ENCODE measurements around the gene RFC1.
"Not testable (repeated sequence)": the region's sequence is repeated elsewhere in the genome, so short reads cannot be mapped to it uniquely, and the experiment has no call there.

Gene RFC1

DNA sequence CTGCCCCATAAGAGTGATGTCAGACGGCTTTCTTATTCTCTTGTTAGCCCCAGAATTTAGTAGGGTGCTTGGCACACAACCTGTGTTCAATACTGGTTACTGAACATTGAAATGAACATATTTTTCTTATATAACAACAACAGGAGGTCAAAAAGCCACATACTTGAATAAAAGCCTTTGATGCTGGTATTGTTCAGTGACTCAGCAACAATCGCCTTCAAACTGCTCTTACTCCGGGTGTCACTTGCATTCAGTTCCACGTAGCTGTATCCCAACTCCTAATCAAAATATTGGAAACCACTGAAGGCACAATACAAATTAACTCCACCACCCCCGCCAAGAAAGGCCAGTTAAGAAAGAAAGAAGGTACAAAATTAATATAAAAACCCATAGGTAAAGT, 61.5 kb downstream of the RFC1 start:
- DNase-seq, result no peak

DNA sequence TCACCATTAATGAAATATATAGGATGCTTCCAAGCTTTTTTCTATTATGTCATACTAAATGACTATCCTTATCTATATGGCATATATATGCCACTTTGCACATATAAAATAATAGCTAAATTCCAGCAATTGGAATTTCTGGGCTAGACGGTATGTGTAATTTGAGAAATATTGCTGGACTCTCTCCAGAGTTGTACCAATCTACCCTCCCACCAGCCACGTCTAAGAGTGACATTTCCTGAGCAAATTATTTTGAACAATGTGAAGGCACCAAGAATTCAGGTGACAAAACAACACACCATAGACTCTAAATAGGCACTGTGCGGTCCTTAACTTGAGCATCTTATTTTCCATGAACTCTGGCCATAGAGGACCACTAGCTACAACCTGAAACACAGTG, 62.3 kb downstream of the RFC1 start:
- DNase-seq, result no peak

DNA sequence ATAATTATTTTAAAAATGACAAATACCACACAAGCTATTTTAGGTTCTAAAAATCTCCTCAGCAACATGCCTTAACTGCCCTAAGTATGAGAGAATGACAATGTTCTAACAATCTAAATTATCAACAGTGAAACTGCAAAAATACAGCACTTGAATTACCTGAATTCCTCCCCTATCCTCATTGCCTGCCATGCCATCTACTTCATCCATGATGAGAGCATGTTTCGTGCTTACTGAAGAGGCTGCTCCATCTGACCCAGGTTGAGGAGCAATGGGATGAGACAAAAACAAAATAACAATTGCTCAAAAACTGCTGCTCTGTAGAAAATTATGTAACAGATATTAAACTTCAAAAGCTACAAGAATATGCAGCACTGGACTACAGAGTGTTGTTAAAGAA, 63.3 kb downstream of the RFC1 start:
- DNase-seq, result no peak

DNA sequence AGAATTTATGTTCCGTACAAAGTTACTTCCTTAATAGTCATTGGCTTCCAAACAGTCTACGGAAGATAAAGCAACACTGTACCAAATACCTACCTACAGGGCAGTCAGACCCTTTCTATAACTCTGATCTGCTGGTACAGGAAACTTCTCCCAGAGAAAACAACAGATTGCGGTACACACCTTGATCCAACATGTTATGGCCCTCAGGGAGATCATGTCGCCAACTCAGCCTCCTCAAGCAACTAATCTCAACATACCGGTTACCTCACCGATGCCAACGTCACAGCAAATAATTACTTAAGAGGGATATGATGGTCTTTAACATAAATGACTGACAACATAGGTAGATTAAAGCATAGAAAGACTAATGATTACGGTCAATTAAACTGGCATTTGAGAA, 70.4 kb downstream of the RFC1 start:
- no peak for DNase-seq

DNA sequence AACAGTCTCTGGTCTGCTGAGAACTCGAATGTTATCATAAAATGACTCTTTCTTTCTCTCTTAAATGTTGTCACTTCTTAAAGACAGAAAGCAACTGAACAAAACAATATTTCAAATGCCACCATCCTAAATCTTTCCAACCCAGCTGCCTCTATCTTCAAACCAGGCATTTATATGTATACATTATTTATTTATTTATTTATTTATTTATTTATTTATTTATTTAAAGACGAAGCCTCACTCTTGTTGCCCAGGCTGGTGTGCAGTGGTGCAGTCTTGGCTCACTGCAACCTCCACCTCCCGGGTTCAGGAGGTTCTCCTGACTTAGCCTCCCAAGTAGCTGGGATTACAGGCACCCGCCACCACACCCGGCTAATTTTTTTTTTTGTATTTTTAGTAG, 73.7 kb downstream of the RFC1 start:
- DNase-seq, result not testable (repeated sequence)

DNA sequence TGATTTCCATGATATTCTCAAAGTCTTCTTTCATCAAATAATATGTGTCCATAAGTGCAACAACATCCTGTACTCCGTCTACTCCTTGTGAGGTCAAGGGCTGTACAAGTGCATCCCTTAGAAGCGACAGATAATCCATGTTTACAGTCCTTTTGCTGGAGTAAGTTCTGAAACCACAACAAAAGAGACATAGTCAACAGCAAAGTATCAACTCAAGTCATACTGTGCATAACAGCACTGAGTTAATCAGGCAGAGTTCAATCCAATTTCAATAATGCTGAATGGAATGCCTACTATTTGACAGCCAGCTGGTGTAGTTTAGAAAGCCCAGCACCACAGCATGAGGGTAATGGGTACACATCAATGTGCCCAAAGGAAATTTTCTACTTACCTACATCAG, 74.5 kb downstream of the RFC1 start:
- DNase-seq, result no peak

DNA sequence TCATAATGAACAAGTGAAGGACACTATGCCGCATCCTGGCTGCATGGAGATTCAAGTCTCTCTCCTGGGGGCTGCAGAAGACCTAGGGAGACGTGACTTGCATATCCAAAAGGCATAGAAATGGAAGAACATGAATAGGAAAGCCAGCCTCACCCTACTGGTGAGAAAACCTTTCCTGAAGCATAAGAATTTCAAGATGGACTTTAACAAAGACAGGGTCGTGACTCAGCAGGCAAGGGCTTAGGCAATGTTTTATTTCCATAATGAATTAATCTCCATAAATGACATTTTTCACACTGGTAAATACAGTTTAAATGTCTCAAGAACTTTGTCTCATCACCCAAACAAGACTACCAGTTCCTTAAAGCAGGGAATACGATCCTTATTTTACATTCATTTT, 78.9 kb downstream of the RFC1 start:
- no peak for DNase-seq

DNA sequence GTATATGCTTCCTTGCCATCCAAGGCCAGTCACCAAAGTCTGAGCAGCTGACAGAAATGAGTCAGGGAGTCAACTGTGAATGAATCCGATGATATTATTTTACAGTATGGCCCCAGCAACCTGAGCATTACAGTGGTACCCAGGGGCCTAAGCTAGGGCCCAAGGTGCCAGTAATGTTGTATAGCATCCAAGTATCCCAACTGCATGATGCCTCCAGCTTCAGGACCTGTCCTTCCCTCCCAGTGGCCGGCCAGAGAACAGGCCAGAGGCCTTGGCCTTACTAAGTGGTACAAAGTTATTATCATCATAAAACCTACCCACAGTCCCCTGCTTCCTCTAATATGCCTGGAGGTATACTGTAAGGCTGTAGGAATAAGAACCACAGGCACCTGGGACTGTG, 79.9 kb downstream of the RFC1 start:
- no peak for DNase-seq

DNA sequence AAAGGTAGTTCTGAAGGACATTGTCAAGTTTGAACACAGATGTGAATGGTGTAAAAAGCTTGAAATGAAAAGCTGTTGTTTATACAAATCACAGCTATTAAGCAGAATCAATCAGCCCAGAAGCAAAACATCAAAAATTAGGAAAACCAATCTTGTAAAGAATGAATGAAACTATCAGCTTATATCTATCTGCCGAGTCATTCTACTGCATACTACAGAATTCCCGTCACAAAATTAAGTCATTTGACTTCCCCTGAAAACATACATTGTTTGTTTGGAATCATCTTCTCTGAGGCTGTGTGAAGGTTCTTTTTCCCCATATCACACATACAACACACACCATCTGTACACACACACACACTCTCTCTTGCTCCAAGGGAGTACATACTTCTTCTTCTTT, 80.3 kb downstream of the RFC1 start:
- DNase-seq, result no peak

DNA sequence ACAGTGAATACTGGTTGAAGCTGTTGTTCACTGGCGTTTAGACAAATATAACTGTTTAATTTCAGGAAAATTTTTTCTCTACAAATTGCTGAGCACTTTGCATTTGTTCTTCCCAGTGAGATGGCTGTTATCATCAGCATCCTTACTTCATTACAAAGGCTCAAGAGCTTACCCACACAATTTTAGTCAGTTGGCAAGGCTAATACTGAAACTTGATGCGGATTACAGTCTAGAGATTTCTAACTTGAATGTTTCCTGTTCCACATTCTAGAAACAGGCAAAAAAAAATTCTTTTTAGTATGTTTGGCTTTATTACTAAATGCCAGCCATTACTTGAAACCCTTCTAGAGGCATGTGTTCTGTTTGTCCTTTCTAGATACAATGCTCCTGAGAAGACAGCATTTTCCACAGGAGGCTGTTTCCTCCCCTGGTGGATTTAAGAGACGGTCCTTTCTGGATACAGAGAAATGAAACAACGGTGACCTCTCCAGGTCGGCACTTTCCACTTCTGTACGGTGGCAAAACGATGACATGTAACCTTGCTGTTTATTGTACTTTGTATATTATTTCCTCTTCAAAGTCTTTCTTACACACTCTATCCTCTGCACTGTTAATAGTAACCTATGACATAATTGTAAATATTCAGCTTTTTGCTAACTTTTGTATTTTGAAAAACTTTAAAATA, 80.9 kb downstream of the RFC1 start:
- no peak for DNase-seq

DNA sequence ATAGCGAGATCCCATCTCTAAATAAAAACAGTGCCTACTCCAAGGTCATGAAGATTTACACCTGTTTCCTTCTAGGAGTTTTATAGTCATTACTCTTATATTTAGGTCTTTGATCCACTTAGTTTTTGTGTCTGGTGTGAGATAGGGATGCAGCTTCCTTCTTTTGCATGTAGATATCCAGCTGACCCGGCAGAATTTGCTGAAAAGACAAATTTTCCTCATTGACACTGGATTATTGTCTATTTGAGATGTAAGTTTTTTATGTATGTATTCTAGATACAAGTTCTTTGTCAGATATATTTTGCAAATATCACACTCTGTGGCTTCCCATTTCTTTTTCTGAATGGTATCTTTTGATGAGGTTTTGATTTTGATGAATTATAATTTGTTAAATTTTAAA, 85.4 kb downstream of the RFC1 start:
- DNase-seq, result no peak

DNA sequence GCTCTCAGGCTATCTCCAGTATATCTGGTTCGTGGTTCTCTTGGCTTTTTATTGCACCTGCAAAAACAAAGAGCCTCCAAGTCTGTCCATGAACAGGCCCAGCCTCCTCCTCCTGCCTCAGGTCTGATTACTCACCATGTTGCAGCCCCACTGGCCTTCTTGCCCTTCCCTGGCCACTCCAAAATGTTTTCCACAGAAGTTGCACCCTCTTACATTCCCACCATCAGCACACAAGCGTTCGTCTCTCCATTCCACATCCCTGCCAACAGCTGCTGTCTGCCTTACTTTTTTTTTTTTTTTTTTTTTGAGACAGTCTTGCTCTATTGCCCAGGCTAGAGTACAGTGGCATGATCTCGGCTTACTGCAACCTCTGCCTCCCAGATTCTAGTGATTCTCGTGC, 86.7 kb downstream of the RFC1 start:
- DNase-seq, result no peak

DNA sequence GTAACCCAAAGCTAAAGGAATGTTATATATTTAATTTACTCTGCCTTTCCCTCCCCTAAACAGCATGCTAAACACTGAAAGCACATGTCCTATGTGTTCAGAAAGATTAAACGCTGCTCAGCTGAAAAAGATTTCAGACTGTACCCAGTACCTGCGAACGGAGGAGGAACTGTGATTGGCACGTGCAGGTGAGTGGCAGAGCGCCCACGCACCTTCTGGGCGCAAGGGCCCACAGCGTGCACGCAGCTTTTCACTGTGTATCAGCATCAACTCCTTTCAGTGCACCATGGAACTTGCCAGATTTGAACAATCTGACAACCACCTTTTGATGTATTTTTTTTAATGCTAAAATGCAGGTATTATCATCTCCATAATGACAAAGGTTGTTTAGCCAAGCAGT, 87.7 kb downstream of the RFC1 start:
- DNase-seq, result no peak

DNA sequence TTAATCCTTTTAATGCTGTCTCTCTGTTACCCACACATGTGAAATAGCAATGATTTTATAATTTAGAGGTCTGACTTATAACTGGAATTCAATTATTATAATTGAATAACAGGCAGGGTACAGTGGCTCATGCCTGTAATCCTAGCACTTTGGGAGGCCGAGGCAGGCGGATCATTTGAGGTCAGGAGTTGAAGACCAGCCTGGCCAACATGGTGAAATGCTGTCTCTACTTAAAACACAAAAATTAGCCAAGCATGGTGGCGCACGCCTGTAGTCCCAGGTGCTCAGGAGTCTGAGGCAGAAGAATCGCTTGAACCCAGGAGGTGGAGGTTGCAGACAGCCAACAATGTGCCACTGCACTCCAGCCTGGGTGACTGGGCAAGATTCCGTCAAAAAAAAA, 88.5 kb downstream of the RFC1 start:
- DNase-seq, result not testable (repeated sequence)

DNA sequence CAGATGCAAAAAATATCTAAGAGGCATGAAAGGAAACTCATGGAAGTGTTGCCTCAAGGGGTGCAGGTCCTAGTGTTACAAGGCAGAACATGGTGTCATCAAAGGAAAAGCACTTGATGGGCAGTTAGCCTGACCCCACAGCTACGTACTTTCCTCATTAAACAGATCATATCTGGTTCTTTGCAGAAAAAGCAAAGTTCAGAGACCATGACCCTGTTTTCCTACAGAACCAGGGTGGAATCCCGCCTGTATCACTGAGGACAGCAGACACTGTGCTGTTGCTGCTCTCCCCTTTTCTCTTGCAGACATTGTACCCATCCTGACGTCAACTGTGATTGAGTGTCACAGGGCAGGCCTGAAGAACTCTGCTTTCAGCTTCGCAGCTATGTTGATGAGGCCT, 91.7 kb downstream of the RFC1 start:
- no peak for DNase-seq

DNA sequence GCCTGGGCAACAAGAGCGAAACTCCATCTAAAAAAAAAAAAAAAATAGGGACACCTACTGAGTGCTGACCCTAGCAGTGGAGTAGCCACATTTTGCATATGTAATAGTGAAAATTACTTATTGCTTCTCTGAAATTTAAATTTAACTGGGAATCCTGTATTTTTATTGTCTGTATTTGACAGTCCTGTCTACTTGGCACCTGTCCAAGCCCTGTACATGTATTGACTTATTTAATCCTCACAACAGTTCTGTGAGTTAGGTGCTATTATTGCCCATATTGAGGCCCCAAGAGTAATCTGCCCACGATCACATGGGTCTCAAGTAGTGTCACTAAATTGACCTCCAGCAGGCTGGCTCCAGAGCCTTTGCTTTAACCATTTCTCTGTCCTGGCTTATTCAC, 102.3 kb downstream of the RFC1 start:
- DNase-seq, result no peak

DNA sequence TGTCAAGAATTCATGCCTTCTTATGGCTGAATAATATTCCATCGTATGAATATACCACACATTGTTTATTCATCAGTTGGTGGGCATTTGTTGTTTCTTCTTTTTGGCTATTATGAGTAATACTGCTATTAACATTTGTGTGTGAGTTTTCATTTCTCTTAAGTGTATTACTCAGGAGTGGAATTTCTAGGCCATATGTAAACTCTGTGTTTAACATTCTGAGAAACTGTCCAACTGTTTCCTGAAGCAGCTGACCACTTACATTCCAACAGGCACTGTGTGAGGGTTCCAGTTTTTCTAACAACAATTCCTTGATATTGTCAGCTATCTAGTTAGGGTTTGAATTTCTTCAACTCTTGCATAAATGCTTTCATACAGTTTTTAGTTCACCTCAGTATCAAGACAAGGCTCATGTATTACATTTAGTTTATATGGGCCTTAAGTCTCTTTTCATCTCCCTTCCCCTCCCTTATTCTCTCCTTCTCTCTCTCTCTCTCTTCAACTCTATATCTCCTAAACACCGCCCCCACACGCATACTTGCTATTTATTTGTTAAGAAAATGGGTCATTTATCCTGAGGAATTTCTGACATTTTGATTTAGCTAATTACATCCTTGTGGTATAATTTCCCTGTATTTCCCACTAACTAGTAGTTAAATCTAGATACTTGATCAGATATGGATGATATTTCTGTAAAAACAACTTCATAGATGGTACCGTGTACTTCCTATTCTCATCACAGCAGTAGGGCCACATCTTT, 106.4 kb downstream of the RFC1 start:
- no peak for DNase-seq

DNA sequence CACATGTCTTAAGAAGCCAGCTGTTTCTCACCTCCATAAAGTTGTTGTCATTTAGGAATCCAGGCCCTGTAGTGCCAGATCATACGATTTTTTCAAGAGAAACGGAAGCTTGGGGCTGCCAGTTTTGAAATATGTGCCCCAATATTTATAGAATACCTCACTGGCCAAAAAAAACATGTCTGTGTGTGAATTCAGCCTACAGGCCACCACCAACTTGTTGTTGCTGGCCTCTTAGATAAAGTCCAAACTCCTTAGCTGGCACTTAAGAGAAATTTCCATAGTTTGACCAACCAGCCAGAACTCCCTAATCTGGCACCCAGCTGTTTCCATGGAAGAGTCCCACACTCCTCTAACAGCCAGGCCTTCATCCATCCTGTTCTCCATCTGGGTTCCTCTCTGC, 109.7 kb downstream of the RFC1 start:
- no peak for DNase-seq

DNA sequence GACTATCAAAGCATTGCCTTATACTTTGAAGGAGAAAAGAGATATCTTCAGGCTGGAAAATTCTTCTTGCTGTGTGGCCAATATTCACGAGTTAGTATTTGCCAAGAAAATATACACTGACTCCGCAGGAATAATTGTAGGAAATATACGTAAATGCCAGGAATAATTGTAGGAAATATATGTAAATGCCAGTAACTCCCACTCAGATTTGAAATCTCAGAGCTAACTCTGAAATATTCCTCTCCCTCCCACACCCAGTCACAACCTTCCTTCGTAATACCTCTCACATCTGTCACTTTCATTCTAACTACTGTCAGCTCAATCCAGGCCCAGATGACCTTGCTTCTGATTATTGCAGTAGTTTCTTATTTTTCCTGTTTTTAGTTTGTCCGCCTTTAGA, 110.3 kb downstream of the RFC1 start:
- DNase-seq, result no peak

DNA sequence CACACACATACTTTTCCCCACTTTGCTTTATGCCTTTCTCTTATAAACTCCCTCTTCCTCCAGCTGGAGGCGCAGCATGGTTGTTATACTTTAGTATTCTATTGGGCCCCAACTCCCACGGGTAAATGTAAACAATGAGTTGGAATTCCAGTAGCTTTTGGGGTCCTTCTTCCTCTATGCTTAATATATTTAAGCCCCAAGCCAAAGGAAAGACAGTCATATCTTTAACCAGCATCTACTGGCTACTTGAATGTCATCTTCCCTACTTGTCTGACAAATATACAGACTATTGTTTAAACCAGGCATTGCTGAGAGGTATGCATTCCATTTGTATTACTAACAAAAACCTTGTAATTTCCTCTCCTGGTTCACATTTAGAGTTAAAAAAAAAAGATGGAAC, 110.9 kb downstream of the RFC1 start:
- DNase-seq, result no peak

DNA sequence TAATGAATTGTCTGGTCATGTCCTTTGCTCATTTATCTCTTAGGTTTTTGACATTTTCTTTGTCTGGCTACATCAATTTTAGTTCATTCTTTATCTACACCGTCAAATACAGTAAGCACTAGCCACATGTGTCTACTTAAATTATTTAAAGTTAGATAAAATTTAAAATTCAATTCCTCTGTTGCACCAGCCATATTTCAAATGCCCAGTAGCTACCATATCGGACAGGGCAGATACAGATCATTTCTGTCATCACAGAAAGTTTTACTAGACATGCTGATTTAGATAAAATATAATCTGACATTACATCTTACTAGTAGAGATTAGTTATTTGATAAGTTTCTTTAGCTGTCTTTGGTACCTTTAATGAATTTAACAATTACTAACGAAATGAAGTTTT, 122.7 kb downstream of the RFC1 start:
- DNase-seq, result no peak

All from amniotic stem cell (primary cell).